Transverse colon (tissue), 4 donors: ENCODE results near the gene FCHSD2.

Source experiments
- EP300 ChIP-seq: sonication (generic); formaldehyde crosslinking; IDR thresholded peaks from one replicate; pipeline ENCODE4 v1.6.1; 2017; ENCODE audit warnings: antibody characterized with exemption, low read depth
- POLR2A ChIP-seq: fragments of 450-650 bp; IDR thresholded peaks from one replicate; pipeline ENCODE4 v1.6.1; 2016; ENCODE audit warnings: antibody characterized with exemption, mild to moderate bottlenecking, moderate library complexity
- POLR2AphosphoS5 ChIP-seq, 3 donors: sonication (generic); formaldehyde crosslinking; IDR thresholded peaks; one replicate each; pipeline ENCODE4 v1.6.1; 2016; ENCODE audit warnings: antibody characterized with exemption in 3 of 3
- TF ChIP-seq, protein P1 (sequence below), 5 experiments: fragments of 200-600 bp in 3 of 5; fragments of 450-650 bp in 2 of 5; sonication (generic) in 3 of 5; IDR thresholded peaks; 1 replicate in 2 of 5; 2 replicates in 3 of 5; pipeline ENCODE4 v1.5.1; 2016 to 2017; ENCODE audit warnings: antibody characterized with exemption in 5 of 5, inconsistent platforms in 3 of 5, mild to moderate bottlenecking in 2 of 5, moderate library complexity in 1 of 5

GRCh38 chr11:72951888-72952287 lies 190.2 kb downstream of the FCHSD2 start:
- TF ChIP-seq, protein P1, sequence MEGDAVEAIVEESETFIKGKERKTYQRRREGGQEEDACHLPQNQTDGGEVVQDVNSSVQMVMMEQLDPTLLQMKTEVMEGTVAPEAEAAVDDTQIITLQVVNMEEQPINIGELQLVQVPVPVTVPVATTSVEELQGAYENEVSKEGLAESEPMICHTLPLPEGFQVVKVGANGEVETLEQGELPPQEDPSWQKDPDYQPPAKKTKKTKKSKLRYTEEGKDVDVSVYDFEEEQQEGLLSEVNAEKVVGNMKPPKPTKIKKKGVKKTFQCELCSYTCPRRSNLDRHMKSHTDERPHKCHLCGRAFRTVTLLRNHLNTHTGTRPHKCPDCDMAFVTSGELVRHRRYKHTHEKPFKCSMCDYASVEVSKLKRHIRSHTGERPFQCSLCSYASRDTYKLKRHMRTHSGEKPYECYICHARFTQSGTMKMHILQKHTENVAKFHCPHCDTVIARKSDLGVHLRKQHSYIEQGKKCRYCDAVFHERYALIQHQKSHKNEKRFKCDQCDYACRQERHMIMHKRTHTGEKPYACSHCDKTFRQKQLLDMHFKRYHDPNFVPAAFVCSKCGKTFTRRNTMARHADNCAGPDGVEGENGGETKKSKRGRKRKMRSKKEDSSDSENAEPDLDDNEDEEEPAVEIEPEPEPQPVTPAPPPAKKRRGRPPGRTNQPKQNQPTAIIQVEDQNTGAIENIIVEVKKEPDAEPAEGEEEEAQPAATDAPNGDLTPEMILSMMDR (IDR thresholded peaks at IDR 0.05): no peak
- TF ChIP-seq POLR2AphosphoS5 (IDR thresholded peaks at IDR 0.05) (no peak), POLR2A (no peak), EP300 (no peak)
